GM21423 (cell line): ENCODE data around the gene C5AR1.
"Not testable (repeated sequence)": the region's sequence is repeated elsewhere in the genome, so short reads cannot be mapped to it uniquely, and the experiment has no call there.

Source experiments
- ATAC-seq: cut with Tn5 transposase; IDR thresholded peaks from one replicate; pipeline ENCODE4 v1.9.1; 2021; ENCODE audit warnings: mild to moderate bottlenecking, moderate library complexity; ENCODE audit not compliant: unreplicated experiment

Gene C5AR1

DNA sequence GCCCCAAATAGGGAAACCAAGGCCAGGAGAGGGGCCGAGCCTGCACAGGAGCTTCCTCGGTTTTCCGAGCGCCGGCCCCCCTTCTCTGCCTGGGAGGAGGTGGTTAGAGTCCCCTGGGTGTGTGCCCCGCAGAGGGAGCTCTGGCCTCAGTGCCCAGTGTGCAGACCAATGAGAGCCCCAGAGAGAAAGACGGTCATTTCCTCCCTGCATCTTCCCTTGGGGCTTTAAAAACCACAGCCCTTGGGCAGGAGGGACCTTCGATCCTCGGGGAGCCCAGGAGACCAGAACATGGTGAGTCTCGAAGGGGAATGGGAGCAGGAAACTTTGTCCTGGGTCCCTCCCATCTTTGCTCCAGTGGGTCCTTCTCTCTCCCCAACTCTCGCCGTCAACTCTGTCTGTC, at the start of gene C5AR1:
TSS of gene C5AR1 (plus strand) at position 254 of the 400 bp plus-strand sequence. CDS start at position 289, 35 bp downstream.
- ATAC-seq = no peak

DNA sequence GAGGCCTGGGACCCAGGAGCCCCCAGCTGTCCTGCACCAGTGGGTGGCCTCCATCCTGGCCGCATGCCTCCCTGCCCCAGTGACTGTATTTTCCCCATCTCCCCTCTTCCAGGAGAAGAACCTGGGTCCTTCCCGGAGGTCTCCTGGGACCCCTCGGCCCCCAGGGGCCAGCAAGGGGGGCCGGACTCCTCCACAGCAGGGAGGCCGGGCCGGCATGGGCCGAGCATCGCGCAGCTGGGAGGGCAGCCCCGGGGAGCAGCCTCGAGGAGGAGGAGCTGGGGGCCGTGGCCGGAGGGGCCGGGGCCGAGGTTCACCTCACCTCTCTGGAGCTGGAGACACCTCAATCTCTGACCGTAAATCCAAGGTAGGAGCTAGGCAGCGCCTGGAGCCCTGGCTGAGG, 49.2 kb upstream of the C5AR1 start:
- ATAC-seq = no peak

DNA sequence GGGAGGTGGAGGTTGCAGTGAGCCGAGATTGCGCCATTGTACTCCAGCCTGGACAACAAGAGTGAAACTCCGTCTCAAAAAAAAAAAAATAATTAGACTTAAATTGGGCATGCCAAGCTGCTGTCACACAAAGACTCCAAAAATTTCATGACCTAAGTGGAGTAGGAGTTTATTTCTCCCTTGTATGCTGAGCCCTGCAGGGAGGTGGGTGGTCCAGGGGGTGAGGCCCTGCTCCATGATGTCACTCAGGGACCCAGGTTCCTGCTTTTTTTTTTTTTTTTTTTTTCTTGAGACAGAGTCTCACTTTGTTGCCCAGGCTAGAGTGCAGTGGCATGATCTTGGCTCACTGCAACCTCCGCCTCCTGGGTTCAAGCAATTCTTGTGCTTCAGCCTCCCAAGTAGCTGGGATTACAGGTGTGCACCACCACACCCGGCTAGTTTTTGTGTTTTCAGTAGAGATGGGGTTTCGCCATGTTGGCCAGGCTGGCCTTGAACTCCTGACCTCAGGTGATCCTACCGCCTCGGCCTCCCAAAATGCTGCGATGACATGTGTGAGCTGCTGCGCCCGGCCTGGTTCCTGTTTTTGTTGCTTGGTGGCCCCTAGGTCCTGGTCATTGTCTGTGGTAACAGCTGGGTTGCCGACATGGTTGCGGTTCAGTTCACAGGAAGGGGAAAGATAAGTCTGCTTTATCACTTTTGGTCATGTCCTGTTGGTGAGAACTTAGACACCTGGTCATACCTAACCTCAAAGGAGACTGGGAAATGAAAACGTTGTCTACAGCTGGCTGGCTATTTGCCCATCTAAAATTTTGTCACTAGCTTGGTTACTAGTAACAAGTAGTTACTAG, 47.5 kb upstream of the C5AR1 start:
- ATAC-seq = peak; percentile 77

DNA sequence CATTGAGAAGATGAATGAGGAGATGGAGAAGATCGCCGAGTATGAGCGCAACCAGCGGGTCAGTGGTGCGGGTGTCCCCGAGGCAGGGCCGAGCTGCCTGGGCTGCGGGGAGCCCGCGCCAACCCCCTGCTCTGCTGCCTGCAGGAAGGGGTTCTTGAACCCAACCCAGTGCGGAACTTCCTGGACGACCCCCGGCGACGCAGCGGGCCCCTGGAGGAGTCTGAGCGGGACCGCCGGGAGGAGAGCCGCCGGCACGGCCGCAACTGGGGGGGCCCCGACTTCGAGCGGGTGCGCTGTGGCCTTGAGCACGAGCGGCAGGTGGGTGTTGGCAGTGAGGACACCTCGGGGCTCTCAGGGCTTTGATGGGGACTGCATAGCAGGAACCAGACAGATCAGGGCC, 45.0 kb upstream of the C5AR1 start:
- ATAC-seq = no peak

DNA sequence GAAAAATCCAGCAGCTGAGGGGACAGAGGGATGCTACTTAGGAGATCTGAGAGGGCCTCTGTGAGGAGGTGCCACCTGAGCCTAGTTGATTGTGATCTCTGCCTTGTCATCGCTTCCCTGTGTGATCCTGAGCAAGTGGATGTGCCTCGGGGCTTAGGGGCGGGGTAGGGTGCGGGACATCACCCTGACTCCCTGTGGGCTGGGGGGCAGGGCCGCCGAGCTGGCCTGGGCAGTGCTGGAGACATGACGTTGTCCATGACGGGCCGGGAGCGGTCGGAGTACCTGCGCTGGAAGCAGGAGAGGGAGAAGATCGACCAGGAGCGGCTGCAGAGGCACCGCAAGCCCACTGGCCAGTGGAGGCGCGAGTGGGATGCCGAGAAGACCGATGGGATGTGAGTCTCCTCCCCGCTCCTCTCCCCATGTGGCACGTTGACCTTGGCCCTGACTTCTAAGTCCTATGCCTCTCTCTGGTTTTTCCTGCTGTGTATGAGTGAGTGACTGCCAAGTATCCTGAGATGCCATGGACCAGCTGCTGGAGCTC, 43.2 kb upstream of the C5AR1 start:
- no peak for ATAC-seq

DNA sequence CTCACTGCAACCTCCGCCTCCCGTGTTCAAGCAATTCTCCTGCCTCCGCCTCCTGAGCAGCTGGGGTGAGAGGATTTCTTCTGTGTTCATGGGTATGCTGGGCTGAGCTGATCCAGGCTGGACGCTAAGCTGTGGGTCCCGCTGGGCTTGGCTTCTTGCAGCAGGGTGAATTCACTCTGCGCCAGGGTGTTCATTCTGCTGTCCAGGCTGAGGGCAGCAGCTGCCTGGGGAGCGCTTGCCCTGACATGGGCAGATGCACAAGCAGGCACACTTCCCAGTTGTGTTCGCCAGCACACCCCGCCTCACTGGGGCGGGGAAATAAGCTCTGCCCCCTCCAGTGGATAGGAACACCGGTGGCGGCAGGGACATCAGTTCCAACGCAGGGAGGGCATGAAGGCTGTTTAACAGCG, 42.3 kb upstream of the C5AR1 start:
- ATAC-seq = no peak

DNA sequence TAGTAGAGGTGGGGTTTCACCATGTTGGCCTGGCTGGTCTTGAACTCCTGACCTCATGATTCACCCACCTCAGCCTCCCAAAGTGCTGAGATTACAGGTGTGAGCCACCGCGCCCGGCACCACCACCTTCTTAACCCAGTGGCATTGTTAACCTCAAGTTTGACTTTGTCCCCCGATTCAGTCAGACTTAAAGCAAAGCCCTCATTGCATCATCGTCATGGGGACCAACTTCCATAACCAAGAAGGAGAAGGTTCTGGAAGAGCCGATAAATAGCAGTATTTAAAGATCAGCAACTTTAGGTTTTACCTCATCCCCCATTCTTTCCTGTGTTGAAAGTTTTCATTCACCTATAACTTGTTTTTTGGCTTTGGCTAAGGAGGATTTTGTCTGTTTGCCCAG, 41.6 kb upstream of the C5AR1 start:
- no peak for ATAC-seq

DNA sequence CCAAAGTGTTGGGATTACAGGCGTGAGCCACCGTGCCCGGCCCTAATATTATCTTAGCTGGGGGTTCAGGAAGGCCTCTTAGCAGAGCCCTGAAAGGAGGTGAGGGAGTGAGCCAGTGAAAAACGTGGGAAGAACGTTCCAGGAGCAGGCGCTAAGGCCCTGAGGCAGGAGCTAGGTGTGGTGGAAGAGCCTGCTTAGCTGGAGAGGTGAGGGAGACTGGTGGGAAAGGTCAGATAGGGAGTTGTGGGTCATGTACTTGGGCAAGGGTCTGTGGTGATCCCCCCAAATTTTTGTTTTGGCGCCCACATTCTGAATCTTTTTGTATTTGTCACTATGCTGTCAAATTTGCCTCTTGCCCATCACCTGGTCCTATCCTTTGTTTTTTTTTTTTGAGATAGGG, 40.1 kb upstream of the C5AR1 start:
- no peak for ATAC-seq

DNA sequence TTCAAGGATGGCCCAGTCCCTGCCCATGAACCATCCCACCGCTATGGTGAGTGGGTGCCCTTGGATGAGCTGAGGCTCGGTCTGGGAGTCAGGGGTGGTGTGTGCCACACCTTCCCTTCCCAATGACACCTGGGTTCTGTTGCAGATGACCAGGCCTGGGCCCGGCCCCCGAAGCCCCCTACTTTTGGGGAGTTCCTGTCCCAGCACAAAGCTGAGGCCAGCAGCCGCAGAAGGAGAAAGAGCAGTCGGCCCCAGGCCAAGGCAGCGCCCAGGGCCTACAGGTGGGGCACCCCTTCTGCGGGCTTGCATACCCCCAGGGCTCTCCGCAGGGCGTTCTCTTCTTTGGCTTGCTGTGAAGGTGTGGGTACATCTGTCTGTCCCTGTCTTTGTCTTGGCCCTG, 39.3 kb upstream of the C5AR1 start:
- ATAC-seq = no peak

DNA sequence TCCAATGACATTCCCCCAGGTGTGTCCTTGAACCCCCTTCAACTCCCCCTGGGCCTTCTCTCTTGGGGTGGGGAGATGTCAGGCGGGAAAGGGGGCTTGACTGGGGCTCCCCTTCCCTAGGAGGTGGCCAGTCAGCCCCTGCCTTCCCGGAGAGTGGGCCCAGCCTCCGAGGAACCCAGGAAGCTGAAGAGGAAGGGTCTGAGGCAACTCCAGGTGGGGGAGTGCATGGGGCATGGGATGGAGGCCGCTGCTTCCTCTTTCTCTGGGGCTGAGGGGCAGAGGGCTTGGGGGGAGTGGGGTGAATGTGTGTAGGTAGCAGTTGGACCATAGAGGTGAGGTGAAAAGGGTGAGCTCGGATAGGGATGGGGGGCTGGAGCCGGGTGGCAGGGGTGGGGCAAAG, 37.7 kb upstream of the C5AR1 start:
- no peak for ATAC-seq

DNA sequence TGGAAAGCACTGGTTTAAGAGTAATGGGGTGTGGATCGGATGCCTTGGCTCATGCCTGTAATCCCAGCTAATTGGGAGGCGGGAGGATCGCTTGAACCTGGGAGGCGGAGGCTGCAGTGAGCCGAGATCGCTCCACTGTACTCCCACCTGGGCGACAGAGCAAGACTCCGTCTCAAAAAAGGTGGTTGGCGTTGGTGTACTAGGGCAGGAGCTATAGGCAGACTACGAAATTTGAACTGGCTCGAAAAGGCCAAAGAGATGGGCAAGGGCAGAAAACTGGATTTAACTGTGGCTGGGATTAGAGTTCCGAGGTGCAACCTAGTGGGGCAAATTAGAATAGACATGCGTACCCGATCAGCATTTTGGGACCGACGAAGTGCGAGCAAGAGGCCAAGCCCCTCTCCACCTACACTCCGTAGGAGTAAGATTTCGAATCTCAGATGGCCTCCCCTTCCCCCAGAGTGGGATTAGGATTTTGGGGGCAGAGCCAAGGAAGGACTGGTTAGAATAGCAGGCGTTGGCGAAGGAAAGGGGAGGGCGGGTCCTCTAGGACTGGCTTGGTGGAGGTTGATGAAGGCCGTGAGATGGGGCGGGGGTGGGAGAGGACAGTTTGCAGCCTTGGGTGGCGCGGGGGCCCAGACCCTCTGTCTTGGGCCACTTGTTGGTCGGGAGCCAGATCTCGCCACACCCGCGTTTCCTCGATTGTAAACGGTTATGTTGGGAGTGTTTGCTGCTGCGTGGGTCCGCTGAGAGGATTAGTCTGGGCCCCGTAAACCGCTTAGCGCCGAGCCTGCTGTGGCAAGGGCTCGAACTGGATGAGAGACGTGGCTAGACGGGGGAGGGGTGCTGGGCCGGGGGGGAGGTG, 37.0 kb upstream of the C5AR1 start:
- ATAC-seq = no peak

DNA sequence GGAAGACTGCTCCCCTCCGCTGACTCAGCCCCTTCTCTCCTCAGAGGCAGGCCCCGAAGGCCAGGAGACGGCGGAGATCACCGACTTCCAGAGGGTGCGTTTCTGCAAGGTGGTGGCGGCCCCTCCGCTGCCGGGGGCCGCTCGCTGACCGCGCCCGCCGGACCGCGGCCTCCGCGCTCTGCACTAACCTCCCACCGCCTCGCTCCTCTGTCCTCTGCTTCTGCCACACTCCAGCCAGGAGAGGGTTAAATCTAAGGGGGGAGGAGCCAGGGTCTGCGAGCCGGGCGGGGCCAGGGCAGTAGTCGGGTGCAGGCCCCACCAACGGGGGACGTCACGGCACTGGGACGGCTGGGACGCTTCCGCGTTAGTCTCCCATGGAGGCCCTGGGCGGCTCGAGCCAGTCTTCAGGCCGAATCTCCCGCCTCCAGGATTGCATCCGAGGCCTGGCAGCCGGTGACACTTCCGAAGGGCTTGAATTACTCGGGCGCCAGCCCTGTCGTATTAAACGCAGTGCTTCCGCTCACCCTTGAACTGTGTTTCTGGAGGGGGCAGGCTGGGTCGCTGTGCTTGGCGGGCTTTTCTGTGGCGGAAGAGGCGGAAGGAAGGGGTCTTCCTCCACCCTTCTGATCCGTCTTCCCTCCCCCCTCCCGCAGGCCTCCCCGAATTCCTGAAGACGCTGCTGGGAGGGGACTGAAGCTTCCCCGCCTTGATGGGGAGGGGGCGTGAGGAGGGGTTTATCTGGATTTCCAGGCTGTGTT, 36.2 kb upstream of the C5AR1 start:
- ATAC-seq = peak; percentile 64

DNA sequence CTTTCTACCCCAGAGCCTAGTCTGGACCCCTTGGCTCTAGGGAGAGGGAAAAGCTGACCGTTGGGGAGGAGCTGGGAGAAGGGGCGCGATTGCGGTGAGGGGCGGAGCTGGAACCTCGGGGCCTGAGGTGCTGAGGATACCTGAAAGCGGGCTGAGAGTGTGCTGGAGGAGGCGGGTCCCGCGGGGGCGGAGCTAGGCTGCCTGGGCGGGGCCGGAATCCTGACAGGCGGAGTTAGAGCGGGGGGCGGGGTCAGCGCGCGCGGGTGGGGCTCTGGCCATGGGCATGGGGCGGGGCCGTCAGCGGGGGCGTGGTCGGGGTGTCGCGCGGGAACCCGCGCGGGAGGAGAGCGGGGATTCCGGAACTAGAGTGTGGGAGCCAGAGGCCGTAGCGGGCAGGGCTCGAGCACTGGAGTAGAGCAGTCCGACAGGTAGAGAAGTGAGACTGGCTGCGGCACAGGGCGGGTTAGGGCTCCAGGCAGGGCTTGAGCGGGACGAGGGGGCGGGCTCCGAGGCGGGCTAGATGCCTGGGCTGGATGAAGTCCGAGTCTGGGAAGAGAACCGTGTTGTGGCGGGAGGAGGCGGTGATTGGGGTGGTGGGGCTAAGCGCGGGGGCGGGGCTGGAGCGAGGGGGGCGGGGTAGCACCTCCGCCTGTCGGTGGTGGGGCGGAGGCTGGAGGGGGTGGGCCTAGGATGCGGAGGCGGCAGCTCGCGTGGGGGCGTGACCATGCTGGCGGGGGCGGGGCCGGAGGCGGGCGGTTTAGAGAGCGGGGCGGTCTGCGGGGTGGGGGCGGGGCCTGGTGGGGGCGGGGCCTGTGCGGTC, 35.4 kb upstream of the C5AR1 start, which contains the start of gene INAFM1:
TSS of gene INAFM1 (plus strand) at position 815 of the 820 bp plus-strand sequence. CDS start 35 bp downstream, outside the sequence.
- ATAC-seq = peak; percentile 43

DNA sequence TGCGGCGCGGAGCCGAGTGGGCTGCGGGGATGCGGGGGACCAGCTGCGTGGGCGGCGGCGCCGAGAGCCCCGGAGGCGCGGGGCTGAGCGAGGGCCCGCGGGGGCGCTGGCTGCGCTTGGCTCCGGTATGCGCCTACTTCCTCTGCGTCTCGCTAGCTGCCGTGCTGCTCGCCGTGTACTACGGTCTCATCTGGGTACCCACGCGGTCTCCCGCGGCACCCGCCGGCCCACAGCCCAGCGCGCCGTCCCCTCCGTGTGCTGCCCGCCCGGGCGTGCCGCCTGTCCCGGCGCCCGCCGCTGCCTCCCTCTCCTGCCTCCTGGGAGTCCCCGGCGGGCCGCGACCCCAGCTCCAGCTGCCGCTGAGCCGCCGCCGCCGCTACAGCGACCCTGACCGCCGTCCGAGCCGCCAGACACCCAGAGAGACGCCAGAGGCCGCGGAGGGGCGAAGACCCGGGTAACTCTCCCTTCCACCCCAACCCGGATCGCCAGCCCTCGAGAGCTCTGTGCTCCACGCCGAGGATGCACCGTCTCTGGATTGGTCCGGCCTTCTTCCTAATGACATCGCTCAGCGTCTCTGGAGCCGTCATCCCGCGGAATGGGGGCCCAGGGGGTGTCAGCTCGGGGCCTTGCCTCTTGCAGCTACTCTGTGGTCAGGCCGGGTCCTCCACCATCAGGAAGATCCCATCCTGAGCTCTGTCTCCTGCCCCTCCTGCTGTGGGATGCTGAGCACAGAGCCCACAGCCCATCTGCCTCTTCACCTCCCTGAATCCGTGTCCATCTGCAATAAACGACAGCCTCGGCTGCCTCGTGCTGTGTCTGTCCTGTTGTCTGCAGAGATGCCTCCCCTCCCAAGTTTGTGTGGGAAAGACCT, 34.5 kb upstream of the C5AR1 start:
- ATAC-seq = no peak

DNA sequence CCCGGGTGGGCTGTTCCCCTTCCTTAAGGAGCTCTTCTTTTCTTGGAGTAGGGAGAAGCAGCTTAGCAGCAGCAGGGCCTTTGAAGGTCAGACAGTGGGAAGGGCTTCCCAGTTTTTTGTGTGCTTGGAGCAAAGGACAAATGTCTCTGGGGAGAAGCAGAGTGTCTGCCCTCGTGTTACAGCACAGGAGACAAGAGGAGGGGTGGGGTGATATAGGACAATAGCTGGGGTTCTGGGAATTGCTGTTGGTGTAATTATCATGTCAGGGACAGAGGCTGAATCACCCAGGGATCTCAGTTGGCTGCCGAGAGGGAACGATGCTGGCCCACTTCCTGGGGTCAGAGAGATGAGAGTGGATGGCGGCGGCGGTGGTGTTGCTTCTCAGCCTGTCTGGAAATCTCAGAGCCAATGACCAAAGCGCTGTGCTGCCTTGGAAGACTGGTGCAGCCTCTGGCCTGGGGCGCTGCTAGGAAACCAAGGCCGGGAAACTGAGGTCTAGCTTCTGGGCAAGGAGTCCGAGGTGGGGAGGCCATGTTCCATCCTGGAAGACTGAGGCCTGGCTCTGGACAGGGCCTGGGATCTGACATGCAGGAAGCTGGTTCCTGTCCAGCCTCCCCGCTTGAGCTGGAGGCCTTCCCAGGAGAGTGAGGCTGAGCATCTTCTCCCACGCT, 33.7 kb upstream of the C5AR1 start:
- ATAC-seq = no peak

DNA sequence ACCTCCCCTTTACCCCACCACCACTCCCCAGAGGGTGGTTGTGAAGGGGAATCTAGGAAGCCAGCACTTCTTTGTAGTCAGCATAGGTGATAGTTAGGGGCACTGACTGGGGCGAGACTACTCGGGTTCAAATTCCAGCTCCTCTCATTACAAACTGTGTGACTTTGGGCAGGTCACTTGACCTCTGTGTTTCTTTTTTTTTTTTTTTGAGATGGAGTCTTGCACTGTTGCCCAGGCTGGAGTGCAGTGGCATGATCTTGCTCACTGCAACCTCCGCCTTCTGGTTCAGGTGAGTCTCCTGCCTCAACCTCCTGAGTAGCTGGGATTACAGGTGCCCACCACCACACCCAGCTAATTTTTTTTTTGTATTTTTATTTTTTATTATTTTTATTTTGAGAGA, 33.1 kb upstream of the C5AR1 start:
- not testable (repeated sequence) for ATAC-seq

DNA sequence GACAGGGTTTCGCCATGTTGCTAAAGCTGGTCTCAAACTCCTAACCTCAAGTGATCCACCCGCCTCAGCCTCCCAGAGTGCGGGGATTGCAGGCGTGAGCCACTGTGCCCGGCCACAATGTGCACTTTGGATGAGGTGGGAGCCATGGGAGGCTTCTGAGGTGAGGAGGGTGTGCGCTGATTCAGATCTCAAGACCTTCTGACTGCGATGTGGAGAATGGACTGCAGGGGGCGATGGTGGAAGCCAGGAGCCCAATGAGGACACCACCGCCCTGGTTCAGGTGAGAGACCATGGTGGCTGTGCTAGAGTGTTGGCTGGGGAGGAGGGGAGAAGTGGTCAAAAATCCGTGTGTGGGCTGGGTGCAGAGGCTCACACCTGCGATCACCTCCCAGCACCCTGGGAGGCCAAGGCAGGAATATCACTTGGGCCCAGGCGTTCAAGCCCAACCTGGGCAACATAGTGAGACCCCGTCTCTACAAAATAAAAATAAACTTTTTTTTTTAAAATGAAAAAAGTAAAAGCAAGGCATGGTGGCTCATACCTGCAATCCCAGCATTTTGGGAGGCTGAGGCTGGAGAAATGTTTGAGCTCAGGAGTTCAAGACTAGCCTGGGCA, 29.4 kb upstream of the C5AR1 start:
- no peak for ATAC-seq
